GM11168 (cell line): ENCODE results near the gene NEDD4.
"Not testable (repeated sequence)": the region's sequence is repeated elsewhere in the genome, so short reads cannot be mapped to it uniquely, and the experiment has no call there.

Experiments used
- in situ Hi-C: fragments of 300-500 bp; cut with MboI; formaldehyde crosslinking; loops from one replicate; pipeline ENCODE4 v1.12.0; 2022; ENCODE audit warnings: low sequenced_read_pairs; ENCODE audit not compliant: unreplicated experiment

NEDD4 gene

GRCh38 chr15:55993111-55993803, at the start of gene NEDD4:
Gene NEDD4, minus strand, starts transcription at chr15:55993612. Its CDS starts 57 bp downstream, at chr15:55993555.
- in situ Hi-C loops: no loop called here

DNA sequence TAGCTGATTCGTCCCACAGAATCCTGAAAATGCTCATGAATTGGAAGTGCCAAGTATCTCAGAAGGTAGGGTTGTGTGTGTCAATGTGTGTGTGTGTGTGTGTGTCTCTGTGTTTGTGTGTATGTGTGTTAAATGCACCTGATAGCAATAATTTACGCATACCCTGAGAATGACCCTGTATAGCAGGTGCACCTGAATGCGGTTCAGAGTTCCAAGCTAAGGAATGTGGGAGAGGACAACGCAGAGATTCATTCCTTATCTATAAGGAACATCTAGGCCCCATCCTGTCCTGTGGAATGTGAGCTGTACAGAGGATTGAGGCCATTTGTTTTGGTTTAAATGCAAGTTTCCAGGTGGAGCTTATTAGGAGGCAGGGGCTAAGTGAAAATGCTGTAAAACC, 49.1 kb upstream of the NEDD4 start:
- in situ Hi-C loops: no loop called here

GRCh38 chr15:56042031-56042430, 48.6 kb upstream of the NEDD4 start:
- in situ Hi-C loops: no loop called here

- in situ Hi-C loops: no loop called here
These were observed 46.9 kb upstream of the NEDD4 start for GRCh38 chr15:56040081-56041035.

DNA sequence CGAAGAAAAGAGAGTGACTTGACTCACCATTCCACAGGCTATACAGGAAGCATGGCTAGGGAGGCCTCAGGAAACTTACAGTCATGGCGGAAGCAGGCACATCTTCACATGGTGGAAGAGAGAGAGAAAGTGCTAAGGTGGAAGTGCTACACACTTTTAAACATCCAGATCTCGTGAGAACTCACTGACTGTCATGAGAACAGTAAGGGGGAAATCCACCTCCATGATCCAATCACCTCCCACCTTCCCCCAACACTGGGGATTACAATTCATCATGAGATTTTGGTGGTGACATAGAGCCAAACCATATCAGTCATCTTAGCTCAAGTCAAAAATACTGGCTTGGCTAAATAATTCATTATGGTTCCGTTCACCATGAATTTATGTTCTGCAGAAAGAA, 45.3 kb upstream of the NEDD4 start:
- in situ Hi-C loops: no loop called here

DNA sequence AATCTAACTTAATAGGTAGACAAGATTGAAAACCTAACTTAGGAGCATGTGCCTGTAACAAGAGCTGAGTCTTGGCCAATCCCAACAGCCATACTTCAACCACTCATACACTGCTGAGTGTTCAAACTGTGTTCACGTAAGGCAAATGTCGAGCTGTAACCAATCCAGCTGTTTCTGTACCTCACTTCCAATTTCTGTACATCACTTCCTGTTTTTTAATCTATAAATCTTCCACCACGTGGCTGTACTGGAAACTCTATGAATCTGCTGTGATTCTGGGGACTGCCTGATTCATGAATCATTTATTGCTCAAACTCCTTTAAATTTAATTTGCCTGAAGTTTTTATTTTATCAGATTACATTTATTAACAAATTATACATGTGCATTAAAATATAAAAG, 44.6 kb upstream of the NEDD4 start:
- in situ Hi-C loops: no loop called here

GRCh38 chr15:56036546-56037067, 43.2 kb upstream of the NEDD4 start:
- in situ Hi-C loops: no loop called here

DNA sequence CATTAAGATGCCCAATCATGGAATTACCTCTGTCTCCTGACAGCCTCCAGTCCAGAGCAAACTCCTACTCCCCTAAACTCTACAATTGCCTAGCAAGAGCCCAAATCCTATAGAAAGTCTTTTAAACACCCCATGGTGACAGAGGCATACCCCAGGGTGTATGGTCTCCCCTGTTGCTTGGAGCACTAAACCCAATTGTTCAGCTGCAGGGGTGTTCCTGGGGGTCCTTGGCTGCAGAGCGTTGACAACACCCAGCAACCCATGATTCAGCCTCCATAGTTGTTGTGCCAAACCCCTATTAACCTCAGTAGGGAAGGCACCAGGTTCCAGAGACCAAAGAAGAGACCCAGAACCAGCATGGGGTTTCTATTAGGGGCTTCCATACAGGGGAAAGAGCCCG, 41.8 kb upstream of the NEDD4 start:
- in situ Hi-C loops: no loop called here

- in situ Hi-C loops: no loop called here
These were observed 41.1 kb upstream of the NEDD4 start for GRCh38 chr15:56034514-56034913.

DNA sequence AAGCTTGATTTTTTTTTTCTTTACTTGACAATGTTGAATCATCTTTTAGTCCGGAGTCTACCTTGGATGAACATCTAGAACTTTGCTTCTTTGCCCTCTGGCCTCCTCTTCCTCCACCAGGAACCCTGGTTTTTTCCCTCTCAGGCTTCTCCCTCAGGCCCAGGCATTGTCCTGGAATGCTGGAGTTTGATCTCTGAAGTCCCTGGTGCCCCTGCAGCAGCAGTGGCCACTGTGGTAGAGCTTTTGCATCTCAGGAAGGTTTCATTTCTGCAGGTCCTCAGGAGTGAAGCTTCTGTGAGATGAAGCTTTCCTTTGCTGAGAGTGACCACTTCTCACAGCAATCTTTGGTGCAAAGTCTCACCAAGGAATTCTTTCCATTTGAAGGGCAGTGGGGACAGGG, 39.0 kb upstream of the NEDD4 start:
- in situ Hi-C loops: no loop called here

GRCh38 chr15:56031836-56032235, 38.4 kb upstream of the NEDD4 start:
- in situ Hi-C loops: no loop called here

DNA sequence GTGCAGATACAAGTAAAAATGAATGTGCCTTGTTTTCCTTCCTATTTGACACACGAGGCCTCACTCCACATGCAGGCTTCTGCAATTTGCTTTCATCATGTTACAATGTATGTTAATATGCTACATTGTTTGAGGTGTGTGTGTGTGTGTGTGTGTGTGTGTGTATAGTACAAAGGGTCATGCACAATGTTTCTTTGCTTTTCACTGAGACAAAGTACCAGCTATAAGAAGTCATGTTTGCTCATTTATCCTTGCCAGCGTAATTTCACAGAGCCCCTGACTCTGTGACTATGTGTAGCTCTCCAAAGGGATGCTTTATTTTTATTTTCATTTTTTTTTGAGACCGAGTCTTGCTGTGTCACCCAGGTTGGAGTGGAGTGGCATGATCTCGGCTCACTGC, 38.0 kb upstream of the NEDD4 start:
- in situ Hi-C loops: no loop called here

DNA sequence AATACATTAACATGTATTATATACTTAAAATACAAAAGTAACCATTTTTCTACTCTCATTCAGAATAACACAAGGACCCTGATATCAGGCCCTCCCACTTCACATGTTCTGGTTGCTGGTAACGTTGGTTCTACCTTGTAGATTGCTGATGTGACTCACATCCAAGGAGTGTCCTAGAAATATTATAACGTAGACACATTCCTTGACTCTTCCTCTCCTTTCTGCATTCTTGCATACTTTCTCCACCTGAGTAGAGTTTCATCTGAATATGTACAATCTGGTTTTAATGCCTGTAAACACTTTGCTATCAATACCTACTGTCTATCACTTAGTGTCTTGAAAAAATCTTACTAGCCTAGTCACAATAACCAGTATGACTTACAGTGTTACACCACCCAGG, 35.0 kb upstream of the NEDD4 start:
- in situ Hi-C loops: no loop called here

DNA sequence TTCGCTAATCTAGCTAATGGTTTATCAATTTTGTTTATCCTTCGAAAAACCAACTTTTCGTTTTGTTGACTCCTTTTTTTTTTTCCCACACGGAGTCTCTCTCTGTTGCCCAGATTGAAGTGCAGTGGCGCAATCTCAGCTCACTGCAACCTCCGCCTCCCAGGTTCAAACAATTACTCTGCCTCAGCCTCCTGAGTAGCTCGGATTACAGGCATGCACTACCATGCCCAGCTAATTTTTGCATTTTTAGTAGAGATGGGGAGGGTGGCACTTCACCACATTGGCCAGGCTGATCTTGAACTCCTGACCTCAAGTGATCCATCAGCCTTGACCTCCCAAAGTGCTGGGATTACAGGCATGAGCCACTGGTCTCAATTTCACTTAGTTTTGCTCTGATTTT, 29.7 kb upstream of the NEDD4 start:
- in situ Hi-C loops: not testable (repeated sequence)

DNA sequence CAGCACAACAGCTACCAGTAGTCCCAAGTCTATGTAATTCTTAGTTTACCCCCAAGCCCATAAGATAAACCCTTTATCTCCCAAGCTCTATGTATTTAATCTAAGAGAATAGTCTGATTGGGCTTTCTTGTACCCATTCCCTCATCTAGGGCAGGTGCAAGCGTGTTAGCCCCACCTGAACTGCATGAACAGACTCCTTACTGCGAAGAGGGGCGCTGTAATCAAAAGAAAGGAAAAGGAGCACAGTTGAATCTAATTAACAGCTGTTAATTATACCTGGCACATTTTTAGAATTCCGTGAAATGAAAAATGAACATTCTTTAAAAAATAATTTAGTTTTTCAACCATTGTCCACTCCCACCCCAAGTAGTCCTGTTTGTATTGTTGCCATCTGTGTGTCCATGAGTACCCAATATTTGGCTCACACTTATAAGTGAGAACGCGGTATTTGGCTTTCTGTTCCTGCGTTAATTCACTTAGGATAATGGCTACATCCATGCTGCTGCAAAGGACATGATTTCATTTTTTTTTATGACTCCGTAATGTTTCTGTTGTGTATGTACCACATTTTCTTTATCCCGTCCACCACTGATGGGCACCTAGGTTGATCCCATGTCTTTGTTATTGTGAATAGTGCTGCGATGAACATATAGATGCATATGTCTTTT, 26.5 kb upstream of the NEDD4 start:
- in situ Hi-C loops: no loop called here

- in situ Hi-C loops: no loop called here
These were observed 25.8 kb upstream of the NEDD4 start for GRCh38 chr15:56019060-56019793.

GRCh38 chr15:56017920-56018319, 24.5 kb upstream of the NEDD4 start:
- in situ Hi-C loops: no loop called here

- in situ Hi-C loops: no loop called here
These were observed 24.1 kb upstream of the NEDD4 start for GRCh38 chr15:56017511-56017910.

DNA sequence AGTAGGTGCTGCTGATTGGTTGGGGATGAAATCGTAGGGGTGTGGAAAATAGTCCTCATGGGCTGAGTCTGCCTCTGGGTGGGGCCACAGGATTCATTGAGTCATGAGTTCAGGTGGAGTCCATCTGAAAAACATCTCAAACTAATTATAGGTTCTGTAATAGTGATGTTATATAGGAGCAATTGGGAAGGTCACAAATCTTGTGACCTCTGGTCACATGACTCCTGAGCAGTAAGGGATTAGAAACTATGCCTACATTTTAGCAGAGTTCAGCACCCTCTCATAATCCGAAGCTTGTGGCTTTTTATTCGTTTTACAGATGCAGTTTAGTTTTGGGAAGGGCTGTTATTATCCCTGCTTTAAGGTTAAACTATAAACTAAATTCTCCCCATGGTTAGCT, 22.9 kb upstream of the NEDD4 start:
- in situ Hi-C loops: no loop called here

GRCh38 chr15:56014677-56015076, 21.3 kb upstream of the NEDD4 start:
- in situ Hi-C loops: no loop called here
